Lung (tissue), 12 donors: ENCODE results near the gene ASH1L. TPM values are rescaled to one million over a fixed set of nuclear protein-coding genes. Genes with fewer than 3 reads are reported as not detected.

Source experiments
- ATAC-seq: fragments of 200-7000 bp; cut with Tn5 transposase; one replicate; pipeline ENCODE4 v1.9.1; 2020; ENCODE audit warnings: moderate number of reproducible peaks; ENCODE audit not compliant: insufficient read depth, low FRiP score
- DNase-seq, 3 donors: peaks; one replicate each; pipeline ENCODE4 v3.0.0-alpha.2; 2013 to 2017
- H3K27ac ChIP-seq, 2 donors: one replicate each; pipeline ENCODE4 v1.5.1; 2013; ENCODE audit warnings: mild to moderate bottlenecking in 2 of 2, moderate library complexity in 2 of 2, control low read depth in 1 of 2, inconsistent platforms in 1 of 2, low read depth in 1 of 2, low read length in 1 of 2
- H3K27me3 ChIP-seq, 3 donors: one replicate each; pipeline ENCODE4 v1.5.1; 2013; ENCODE audit warnings: low read length in 2 of 3; ENCODE audit not compliant: control insufficient read depth in 3 of 3, insufficient read depth in 3 of 3
- H3K36me3 ChIP-seq, 4 donors: one replicate each; pipeline ENCODE4 v1.5.1; 2013; ENCODE audit warnings: low read length in 4 of 4, mild to moderate bottlenecking in 1 of 4, moderate library complexity in 1 of 4; ENCODE audit not compliant: control insufficient read depth in 4 of 4, insufficient read depth in 4 of 4
- H3K4me1 ChIP-seq, 5 donors: one replicate each; pipeline ENCODE4 v1.5.1; 2013; ENCODE audit warnings: low read length in 5 of 5, mild to moderate bottlenecking in 2 of 5, moderate library complexity in 1 of 5; ENCODE audit not compliant: control insufficient read depth in 5 of 5, insufficient read depth in 5 of 5
- H3K4me3 ChIP-seq: one replicate; pipeline ENCODE4 v1.5.1; 2013; ENCODE audit warnings: mild to moderate bottlenecking, control low read depth, moderate library complexity
- H3K9ac ChIP-seq, 2 donors: one replicate each; pipeline ENCODE4 v1.5.1; 2013; ENCODE audit warnings: low read length in 2 of 2, control low read depth in 1 of 2; ENCODE audit not compliant: insufficient read depth in 1 of 2
- H3K9me3 ChIP-seq, 4 donors: one replicate each; pipeline ENCODE4 v1.5.1; 2013; ENCODE audit warnings: low read length in 3 of 4, mild to moderate bottlenecking in 1 of 4, moderate library complexity in 1 of 4; ENCODE audit not compliant: control insufficient read depth in 4 of 4, insufficient read depth in 3 of 4
- WGBS, 2 donors: extraction: QIAGEN DNeasy Blood & Tissue Kit; methylation state at CpG; one replicate each; pipeline ENCODE4 v1.1.7; 2013; 5-methylcytosine and 5-hydroxymethylcytosine counted together
- polyA plus RNA-seq, 2 donors: library from polyadenylated mRNA; stranded (reverse); fragments of 200-250 nt; gene quantifications; one replicate each; pipeline ENCODE4 v1.2.1, GENCODE V29; 2013
- total RNA-seq, 2 donors: library from RNA; depleted of rRNA in 1 of 2; stranded (reverse); fragments of >200 nt in 1 of 2; gene quantifications; one replicate each; pipeline ENCODE4 v1.2.1, GENCODE V29; 2014 to 2021
- TF ChIP-seq, protein P1 (sequence below): IDR thresholded peaks from 2 replicates; pipeline ENCODE4 v1.5.1; 2012; ENCODE audit warnings: mild to moderate bottlenecking; ENCODE audit errors: control extremely low read depth, extremely low read depth
- donor health status: control.
- donor health status: control.
- donor health status: Bipolar disorder and iron deficiency.
- donor health status: healthy.
- donor health status: DM: yes; HTN: yes; CAD: no.

ASH1L gene
- total and polyA plus RNA-seq, 4 donors, result 8.1 to 92.5 (median 27.5) TPM

DNA sequence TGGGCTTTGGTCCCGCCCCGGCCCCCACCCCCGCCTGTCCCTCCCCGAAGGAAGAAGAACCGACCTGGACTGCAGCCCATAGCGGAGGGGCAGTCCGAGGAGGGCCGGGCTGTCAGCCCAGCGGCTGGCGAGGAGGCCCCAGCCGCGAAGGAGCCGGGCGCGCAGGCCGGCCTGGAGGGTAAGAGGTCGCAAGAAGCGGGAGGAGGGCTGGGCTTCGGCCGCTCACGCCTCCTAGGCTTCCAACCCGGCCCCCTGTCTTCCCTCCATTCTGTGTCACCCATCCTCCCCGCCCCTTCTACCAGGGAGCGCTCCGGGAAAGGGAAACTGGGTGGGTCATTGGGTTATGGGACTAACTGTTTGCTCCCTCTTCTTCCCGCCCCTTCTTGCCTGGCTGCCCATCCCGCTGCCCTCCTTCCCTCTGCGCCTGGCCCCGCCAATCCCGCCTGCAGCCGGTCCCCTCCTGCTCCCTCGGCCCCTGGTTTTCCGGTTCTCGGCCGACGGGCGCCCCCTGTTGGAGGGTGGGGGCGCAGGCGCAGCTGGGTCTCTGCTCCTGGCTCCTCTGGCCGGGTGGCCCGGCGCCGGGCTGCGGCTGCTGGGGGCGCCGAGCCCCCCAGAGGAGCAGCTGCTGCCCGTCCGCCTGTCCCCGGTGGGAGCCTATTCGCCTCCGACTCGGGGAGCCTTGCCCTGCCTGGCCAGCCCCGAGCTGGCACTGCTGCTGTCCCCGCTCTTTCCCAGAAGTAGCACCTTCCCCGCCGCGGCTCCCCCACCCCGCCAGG lies 239.5 kb downstream of the ASH1L start:
- ATAC-seq, result peak; percentile 64
- TF ChIP-seq, protein P1, sequence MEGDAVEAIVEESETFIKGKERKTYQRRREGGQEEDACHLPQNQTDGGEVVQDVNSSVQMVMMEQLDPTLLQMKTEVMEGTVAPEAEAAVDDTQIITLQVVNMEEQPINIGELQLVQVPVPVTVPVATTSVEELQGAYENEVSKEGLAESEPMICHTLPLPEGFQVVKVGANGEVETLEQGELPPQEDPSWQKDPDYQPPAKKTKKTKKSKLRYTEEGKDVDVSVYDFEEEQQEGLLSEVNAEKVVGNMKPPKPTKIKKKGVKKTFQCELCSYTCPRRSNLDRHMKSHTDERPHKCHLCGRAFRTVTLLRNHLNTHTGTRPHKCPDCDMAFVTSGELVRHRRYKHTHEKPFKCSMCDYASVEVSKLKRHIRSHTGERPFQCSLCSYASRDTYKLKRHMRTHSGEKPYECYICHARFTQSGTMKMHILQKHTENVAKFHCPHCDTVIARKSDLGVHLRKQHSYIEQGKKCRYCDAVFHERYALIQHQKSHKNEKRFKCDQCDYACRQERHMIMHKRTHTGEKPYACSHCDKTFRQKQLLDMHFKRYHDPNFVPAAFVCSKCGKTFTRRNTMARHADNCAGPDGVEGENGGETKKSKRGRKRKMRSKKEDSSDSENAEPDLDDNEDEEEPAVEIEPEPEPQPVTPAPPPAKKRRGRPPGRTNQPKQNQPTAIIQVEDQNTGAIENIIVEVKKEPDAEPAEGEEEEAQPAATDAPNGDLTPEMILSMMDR, result peak; percentile 83
- 1% methylated on average over 45 to 58 of the region's 58 CpGs for WGBS, 2 donors
- no peaks in the 10 kb centered on the region for H3K27me3 ChIP-seq
- no peak overlapping the region for H3K9ac ChIP-seq
- no peaks in the 10 kb centered on the region for H3K9me3 ChIP-seq
- H3K4me1 ChIP-seq, result peaks cover 0 to 39% (median 17%) of the 10 kb centered on the region in 5 donors
- H3K27ac ChIP-seq, result peak overlapping the region; percentile 94 to 95
- peak; percentile 95 for DNase-seq
- H3K36me3 ChIP-seq, result peaks cover 2 to 20% (median 11%) of the 10 kb centered on the region in 4 donors
- H3K4me3 ChIP-seq, result peak overlapping the region; percentile 78

DNA sequence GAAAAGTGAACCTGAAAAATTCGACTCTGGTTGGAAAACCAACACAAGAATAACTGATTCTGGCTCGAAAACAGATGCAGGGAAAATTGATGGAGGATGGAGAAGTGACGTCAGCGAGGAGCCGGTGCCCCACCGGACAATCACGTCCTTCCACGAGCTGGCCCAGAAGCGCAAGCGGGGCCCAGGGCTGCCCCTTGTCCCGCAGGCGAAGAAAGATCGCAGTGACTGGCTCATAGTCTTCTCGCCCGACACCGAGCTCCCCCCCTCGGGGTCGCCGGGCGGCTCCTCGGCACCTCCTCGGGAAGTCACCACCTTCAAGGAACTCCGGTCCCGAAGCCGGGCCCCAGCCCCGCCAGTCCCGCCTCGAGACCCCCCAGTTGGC lies 240.0 kb downstream of the ASH1L start:
- peak overlapping the region; percentile 41 for H3K4me3 ChIP-seq
- H3K4me1 ChIP-seq, result peaks cover 0 to 39% (median 17%) of the 10 kb centered on the region in 5 donors
- H3K27ac ChIP-seq, result peak overlapping the region; percentile 34 to 78
- peak overlapping the region in 1 of 2 donors; percentile 26 for H3K9ac ChIP-seq
- no peaks in the 10 kb centered on the region for H3K9me3 ChIP-seq
- no peaks in the 10 kb centered on the region for H3K27me3 ChIP-seq
- WGBS, 2 donors, result 2% methylated on average over 26 to 28 of the region's 28 CpGs
- TF ChIP-seq, protein P1, result no peak
- DNase-seq (peak in 2 of 3 donors; percentile 58 to 61), ATAC-seq (no peak)
- H3K36me3 ChIP-seq, result peaks cover 2 to 18% (median 10%) of the 10 kb centered on the region in 4 donors

DNA sequence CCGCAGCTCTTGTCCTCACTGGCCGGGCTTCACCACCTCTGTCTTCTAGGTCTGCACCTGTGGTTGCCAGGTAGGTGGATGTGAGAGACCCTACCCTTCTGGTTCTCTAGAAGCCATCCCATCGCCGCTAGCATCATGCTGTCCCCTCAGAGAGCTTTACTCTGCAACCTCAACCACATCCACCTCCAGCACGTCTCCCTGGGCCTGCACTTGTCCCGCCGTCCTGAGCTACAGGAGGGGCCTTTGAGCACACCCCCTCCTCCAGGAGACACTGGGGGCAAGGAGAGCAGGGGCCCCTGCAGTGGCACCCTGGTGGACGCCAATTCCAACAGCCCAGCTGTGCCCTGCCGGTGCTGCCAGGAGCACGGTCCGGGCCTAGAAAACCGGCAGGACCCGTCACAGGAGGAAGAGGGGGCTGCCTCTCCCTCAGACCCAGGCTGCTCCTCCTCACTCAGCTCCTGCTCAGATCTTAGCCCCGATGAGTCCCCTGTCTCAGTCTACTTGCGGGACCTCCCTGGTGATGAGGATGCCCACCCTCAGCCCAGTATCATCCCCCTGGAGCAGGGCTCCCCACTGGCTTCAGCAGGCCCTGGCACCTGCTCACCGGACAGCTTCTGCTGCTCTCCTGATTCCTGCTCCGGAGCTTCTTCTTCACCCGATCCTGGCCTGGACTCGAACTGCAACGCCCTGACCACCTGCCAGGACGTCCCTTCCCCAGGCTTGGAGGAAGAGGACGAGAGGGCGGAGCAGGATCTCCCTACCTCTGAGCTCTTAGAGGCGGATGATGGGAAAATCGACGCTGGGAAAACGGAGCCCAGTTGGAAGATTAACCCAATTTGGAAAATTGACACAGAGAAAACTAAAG lies 240.7 kb downstream of the ASH1L start:
- Histone ChIP-seq H3K36me3 (peaks cover 2 to 17% (median 11%) of the 10 kb centered on the region in 4 donors), H3K27ac (peak overlapping the region in 1 of 2 donors; percentile 55), H3K27me3 (no peaks in the 10 kb centered on the region), H3K9ac (peak overlapping the region in 1 of 2 donors; percentile 26), H3K4me1 (peaks cover 0 to 39% (median 17%) of the 10 kb centered on the region in 5 donors), H3K4me3 (no peak overlapping the region), H3K9me3 (no peaks in the 10 kb centered on the region)
- TF ChIP-seq, protein P1, result no peak
- peak in 1 of 3 donors; percentile 9 for DNase-seq
- 57 to 64% methylated on average over 27 of the region's 27 CpGs for WGBS, 2 donors
- no peak for ATAC-seq
